ENCODE results near the gene ACAP1.
A peak's percentile ranks its signal among the peaks of the same experiment; 100 is the strongest.

The ACAP1 gene

DNA sequence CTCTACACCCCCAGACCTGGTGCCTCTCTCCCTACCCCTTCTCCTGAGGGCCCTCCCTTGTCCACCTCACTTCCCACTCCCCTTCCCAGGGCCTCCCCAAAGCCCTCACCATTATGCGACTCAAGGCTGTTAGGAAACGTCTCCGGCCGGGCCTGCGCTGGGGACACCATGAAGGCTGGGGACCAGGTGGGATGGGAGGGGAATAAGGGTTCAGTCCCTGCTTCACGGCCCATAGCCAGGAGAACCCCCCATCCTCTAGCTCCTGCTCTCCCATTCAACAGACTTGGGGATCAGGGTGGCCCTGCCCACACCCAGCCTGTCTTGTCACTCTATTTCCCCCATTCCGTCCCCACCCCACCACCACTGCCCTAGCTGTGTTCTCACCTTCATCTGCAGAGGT, 9.3 kb upstream of the ACAP1 start:
- Histone ChIP-seq H3K4me3 (replicated peaks; ENCODE audit: low read depth, low read length) (no peak overlapping the region), H3K27me3 (replicated peaks; ENCODE audit: control insufficient read depth, insufficient read depth, low read length) (no peaks in the 10 kb centered on the region), H3K36me3 (ENCODE audit: control insufficient read depth, insufficient read depth, low read length) (peaks cover 28% of the 10 kb centered on the region)
- TF ChIP-seq, protein P1, sequence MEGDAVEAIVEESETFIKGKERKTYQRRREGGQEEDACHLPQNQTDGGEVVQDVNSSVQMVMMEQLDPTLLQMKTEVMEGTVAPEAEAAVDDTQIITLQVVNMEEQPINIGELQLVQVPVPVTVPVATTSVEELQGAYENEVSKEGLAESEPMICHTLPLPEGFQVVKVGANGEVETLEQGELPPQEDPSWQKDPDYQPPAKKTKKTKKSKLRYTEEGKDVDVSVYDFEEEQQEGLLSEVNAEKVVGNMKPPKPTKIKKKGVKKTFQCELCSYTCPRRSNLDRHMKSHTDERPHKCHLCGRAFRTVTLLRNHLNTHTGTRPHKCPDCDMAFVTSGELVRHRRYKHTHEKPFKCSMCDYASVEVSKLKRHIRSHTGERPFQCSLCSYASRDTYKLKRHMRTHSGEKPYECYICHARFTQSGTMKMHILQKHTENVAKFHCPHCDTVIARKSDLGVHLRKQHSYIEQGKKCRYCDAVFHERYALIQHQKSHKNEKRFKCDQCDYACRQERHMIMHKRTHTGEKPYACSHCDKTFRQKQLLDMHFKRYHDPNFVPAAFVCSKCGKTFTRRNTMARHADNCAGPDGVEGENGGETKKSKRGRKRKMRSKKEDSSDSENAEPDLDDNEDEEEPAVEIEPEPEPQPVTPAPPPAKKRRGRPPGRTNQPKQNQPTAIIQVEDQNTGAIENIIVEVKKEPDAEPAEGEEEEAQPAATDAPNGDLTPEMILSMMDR (IDR thresholded peaks at IDR 0.05; ENCODE audit: insufficient read depth, low read length, poor library complexity, severe bottlenecking) = no peak
- DNase-seq (ENCODE audit: extremely low read depth, insufficient read length) = no peak

DNA sequence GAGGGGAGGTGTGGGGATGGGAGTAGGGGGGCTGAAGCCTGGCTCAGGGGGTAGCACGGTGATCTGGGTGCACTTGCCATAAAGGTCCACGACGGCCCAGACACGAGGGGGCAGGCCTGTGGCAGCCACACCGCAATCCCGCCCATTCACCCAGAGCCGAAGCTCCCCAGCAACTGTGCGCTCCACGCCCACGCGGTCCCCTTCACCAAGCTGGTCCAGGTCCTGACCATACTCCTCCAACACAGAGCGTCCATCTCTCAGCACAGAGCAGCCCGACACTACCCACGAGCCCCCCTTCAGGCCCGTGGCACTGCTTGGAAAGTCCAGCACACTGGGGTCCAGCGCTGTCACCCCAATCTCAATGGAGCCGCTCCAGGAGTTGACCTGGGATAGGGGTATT, 8.8 kb upstream of the ACAP1 start:
- no peak overlapping the region for H3K4me3 ChIP-seq (replicated peaks; ENCODE audit: low read depth, low read length)
- TF ChIP-seq, protein P1 (IDR thresholded peaks at IDR 0.05; ENCODE audit: insufficient read depth, low read length, poor library complexity, severe bottlenecking) = no peak
- DNase-seq (ENCODE audit: extremely low read depth, insufficient read length) = no peak
- no peaks in the 10 kb centered on the region for H3K27me3 ChIP-seq (replicated peaks; ENCODE audit: control insufficient read depth, insufficient read depth, low read length)
- peaks cover 26% of the 10 kb centered on the region for H3K36me3 ChIP-seq (ENCODE audit: control insufficient read depth, insufficient read depth, low read length)

DNA sequence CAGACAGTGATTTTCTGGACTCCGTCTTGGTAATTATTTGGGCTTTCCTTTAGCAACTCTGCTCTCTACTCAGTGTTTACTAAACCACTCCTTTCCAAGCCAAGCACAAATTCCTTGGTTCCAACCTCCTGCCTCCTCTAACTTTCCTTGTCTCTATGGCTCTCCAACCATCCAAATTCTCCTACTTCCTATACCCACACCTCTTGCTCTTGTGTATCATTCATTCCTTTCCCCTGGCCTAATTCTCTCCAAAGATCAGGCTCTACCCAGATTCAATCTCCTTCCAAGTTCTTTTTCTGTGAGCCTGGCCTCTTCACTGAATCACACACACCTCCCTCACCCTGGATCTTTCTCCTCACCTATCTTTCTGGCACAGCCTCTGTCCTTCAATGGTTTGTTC, 8.3 kb upstream of the ACAP1 start:
- H3K27me3 ChIP-seq (replicated peaks; ENCODE audit: control insufficient read depth, insufficient read depth, low read length) = no peaks in the 10 kb centered on the region
- TF ChIP-seq, protein P1 (IDR thresholded peaks at IDR 0.05; ENCODE audit: insufficient read depth, low read length, poor library complexity, severe bottlenecking) = no peak
- peaks cover 21% of the 10 kb centered on the region for H3K36me3 ChIP-seq (ENCODE audit: control insufficient read depth, insufficient read depth, low read length)
- peak overlapping the region; percentile 81 for H3K4me3 ChIP-seq (replicated peaks; ENCODE audit: low read depth, low read length)
- DNase-seq (ENCODE audit: extremely low read depth, insufficient read length) = no peak

DNA sequence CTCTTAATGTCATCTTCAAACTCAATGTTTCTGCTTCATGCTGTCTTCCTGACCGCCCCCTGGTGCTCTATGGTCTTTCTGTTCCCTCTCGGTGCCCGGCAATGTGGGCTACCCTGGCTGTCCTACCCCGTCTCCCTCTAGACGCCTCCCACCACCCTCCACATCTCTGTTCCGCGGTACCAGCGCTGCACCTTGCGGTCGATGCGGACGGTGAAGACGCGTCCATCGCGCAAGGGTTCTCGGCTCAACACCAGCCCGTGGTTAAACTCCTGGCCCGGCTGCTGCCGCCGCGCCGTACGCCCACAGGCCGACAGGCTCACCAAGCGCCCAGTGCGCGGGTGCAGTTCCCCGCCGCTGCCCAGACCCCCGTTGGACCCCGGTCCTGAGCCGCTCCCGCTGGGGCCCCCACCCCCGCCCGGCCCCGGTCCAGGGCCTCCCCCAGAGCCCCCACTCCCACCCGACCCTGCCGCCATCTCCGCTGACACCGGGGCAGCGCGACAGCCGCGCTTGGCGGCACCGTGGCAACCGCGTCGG, 7.4 kb upstream of the ACAP1 start, which contains the start of gene NEURL4:
Gene NEURL4 (minus strand): TSS at position 496 of the 534 bp plus-strand sequence. CDS start 23 bp downstream, at position 473.
- H3K4me3 ChIP-seq (replicated peaks; ENCODE audit: low read depth, low read length) = peak within 1 kb of the TSS; percentile 81
- DNase-seq (ENCODE audit: extremely low read depth, insufficient read length) = no peak
- H3K27me3 ChIP-seq (replicated peaks; ENCODE audit: control insufficient read depth, insufficient read depth, low read length) = no peaks in the 10 kb centered on the region
- TF ChIP-seq, protein P1 (IDR thresholded peaks at IDR 0.05; ENCODE audit: insufficient read depth, low read length, poor library complexity, severe bottlenecking) = peak; percentile 18
- H3K36me3 ChIP-seq (ENCODE audit: control insufficient read depth, insufficient read depth, low read length) = peaks cover 15% of the 10 kb centered on the region

DNA sequence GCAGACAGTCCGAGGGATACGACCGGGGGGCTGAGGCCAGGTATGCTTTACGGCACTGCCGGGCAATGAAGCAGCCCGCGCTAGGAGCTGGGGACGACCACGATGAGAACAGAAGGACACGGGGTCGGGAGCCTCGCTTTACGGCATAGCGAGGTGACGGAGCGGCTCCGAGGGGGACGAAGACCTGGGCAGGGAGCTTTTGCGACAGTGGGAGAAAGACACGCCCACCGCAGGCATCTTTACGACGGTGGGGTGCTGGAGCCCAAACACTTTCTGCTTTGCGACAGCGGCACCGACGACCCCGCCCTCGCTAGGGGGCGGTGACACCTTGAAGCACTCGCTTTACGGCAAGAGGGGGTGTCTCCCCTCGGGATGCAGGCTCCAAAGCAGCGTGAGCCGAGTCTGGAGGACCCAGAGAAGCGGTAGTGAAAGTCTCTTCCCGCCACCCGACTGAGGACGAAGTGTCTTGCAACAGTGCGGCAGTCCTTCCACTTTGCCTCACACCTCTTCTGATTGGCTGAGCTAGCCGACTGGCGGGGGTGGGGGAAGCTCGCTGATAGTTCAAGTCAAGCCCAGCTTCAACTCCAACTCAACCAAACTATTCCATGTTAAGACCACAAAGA, 6.8 kb upstream of the ACAP1 start:
- Histone ChIP-seq H3K4me3 (replicated peaks; ENCODE audit: low read depth, low read length) (peak overlapping the region; percentile 81), H3K36me3 (ENCODE audit: control insufficient read depth, insufficient read depth, low read length) (peaks cover 13% of the 10 kb centered on the region), H3K27me3 (replicated peaks; ENCODE audit: control insufficient read depth, insufficient read depth, low read length) (no peaks in the 10 kb centered on the region)
- peak; percentile 100 for DNase-seq (ENCODE audit: extremely low read depth, insufficient read length)
- TF ChIP-seq, protein P1 (IDR thresholded peaks at IDR 0.05; ENCODE audit: insufficient read depth, low read length, poor library complexity, severe bottlenecking) = no peak

All from GM06990 (cell line).